ENCODE data around the gene HTR3B.

The HTR3B gene

GRCh38 chr11:113977701-113978100, 73.1 kb downstream of the HTR3B start:
- no peaks in the 10 kb centered on the region for H3K9me3 ChIP-seq (ENCODE audit: insufficient read depth, low read depth, low read length)
- no peak overlapping the region for H3K27ac ChIP-seq (ENCODE audit: low read depth, low read length)
- no peak overlapping the region for H3K4me3 ChIP-seq (ENCODE audit: low read length)
- whole genome bisulfite sequencing: 94% methylated on average over 11 of the region's 11 CpGs
- H3K36me3 ChIP-seq (ENCODE audit: insufficient read depth, low read length): no peaks in the 10 kb centered on the region
- H3K4me1 ChIP-seq (ENCODE audit: insufficient read depth, low read length): peaks cover 11% of the 10 kb centered on the region
- H3K27me3 ChIP-seq (ENCODE audit: insufficient read depth, low read length): no peaks in the 10 kb centered on the region
- H3K9ac ChIP-seq (ENCODE audit: low read depth, low read length): no peak overlapping the region

DNA sequence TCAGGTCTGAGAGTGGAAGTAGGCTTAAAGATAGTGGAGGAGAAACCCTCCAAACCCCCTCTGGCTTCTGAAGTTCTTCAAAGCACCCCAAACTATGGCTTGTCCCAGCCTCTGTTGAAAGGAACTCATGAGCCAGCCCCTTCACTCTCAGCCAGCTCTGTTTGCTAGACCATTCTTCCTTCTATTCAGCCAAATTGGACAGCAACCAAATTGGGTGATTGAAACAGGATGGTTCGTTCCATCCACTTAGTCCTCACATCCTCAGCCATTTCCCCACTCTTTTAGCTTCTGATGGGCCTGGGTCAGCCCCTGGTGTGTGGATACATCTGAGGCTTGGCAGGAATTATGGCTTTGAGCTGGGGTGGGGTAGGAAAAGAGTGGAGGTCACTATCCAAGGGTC, 74.8 kb downstream of the HTR3B start:
- no peak overlapping the region for H3K9ac ChIP-seq (ENCODE audit: low read depth, low read length)
- no peaks in the 10 kb centered on the region for H3K27me3 ChIP-seq (ENCODE audit: insufficient read depth, low read length)
- H3K4me3 ChIP-seq (ENCODE audit: low read length): no peak overlapping the region
- peaks cover 11% of the 10 kb centered on the region for H3K4me1 ChIP-seq (ENCODE audit: insufficient read depth, low read length)
- no peak overlapping the region for H3K27ac ChIP-seq (ENCODE audit: low read depth, low read length)
- WGBS: 100% methylated on average over 1 of the region's 1 CpG
- H3K36me3 ChIP-seq (ENCODE audit: insufficient read depth, low read length): no peaks in the 10 kb centered on the region
- H3K9me3 ChIP-seq (ENCODE audit: insufficient read depth, low read depth, low read length): no peaks in the 10 kb centered on the region

- H3K9me3 ChIP-seq (ENCODE audit: insufficient read depth, low read depth, low read length): no peaks in the 10 kb centered on the region
- H3K27me3 ChIP-seq (ENCODE audit: insufficient read depth, low read length): no peaks in the 10 kb centered on the region
- no peak overlapping the region for H3K27ac ChIP-seq (ENCODE audit: low read depth, low read length)
- 91% methylated on average over 6 of the region's 6 CpGs for WGBS
- H3K4me3 ChIP-seq (ENCODE audit: low read length): no peak overlapping the region
- no peak overlapping the region for H3K9ac ChIP-seq (ENCODE audit: low read depth, low read length)
- H3K36me3 ChIP-seq (ENCODE audit: insufficient read depth, low read length): no peaks in the 10 kb centered on the region
- no peaks in the 10 kb centered on the region for H3K4me1 ChIP-seq (ENCODE audit: insufficient read depth, low read length)
Observed at GRCh38 chr11:113980785-113981184, 76.2 kb downstream of the HTR3B start.

DNA sequence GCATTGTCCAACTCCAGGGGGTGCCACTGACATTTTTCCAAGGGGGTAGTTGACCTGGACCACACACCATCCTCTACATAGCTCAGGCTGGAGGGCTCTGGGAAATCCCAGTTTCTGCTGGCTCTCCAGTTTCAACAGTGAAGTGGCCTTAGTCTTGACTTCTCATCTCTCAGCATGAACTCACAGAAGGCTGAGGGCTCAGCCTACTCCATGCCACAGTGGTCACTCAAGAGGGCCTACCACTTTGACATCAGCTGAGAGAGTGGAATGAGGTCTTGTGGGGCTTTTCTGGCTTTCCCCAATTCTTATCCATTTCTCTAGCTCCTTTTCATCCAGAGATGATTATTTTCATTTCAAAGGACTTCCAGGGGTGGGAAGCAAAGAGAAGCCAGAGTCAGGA, 77.7 kb downstream of the HTR3B start:
- Histone ChIP-seq H3K27ac (ENCODE audit: low read depth, low read length) (no peak overlapping the region), H3K36me3 (ENCODE audit: insufficient read depth, low read length) (no peaks in the 10 kb centered on the region), H3K9me3 (ENCODE audit: insufficient read depth, low read depth, low read length) (no peaks in the 10 kb centered on the region), H3K4me1 (ENCODE audit: insufficient read depth, low read length) (no peaks in the 10 kb centered on the region), H3K4me3 (ENCODE audit: low read length) (no peak overlapping the region), H3K27me3 (ENCODE audit: insufficient read depth, low read length) (no peaks in the 10 kb centered on the region), H3K9ac (ENCODE audit: low read depth, low read length) (no peak overlapping the region)

DNA sequence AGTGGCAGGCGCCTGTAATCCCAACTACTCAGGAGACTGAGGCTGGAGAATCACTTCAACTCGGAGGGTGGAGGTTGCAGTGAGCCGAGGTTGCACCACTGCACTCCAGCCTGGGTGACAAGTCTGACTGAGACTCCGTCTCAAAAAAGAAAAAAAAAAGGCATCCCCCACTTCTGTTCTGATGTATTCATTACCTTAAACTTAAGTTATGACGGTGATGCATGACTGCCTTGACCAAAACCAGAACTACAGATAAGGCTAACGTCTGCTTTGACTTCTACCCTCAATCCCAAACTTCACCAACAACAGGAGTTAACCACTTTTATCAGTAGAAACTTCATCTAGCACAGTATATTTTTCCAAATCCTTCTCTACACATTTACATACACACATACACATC, 80.2 kb downstream of the HTR3B start:
- Histone ChIP-seq H3K36me3 (ENCODE audit: insufficient read depth, low read length) (no peaks in the 10 kb centered on the region), H3K27ac (ENCODE audit: low read depth, low read length) (no peak overlapping the region), H3K4me3 (ENCODE audit: low read length) (no peak overlapping the region), H3K4me1 (ENCODE audit: insufficient read depth, low read length) (no peaks in the 10 kb centered on the region), H3K9me3 (ENCODE audit: insufficient read depth, low read depth, low read length) (no peaks in the 10 kb centered on the region), H3K9ac (ENCODE audit: low read depth, low read length) (no peak overlapping the region), H3K27me3 (ENCODE audit: insufficient read depth, low read length) (no peaks in the 10 kb centered on the region)
- WGBS: 95% methylated on average over 6 of the region's 6 CpGs

- no peaks in the 10 kb centered on the region for H3K9me3 ChIP-seq (ENCODE audit: insufficient read depth, low read depth, low read length)
- no peak overlapping the region for H3K27ac ChIP-seq (ENCODE audit: low read depth, low read length)
- no peaks in the 10 kb centered on the region for H3K36me3 ChIP-seq (ENCODE audit: insufficient read depth, low read length)
- no peaks in the 10 kb centered on the region for H3K4me1 ChIP-seq (ENCODE audit: insufficient read depth, low read length)
- no peak overlapping the region for H3K4me3 ChIP-seq (ENCODE audit: low read length)
- H3K27me3 ChIP-seq (ENCODE audit: insufficient read depth, low read length): no peaks in the 10 kb centered on the region
- no peak overlapping the region for H3K9ac ChIP-seq (ENCODE audit: low read depth, low read length)
- WGBS: 89% methylated on average over 4 of the region's 4 CpGs
Observed at GRCh38 chr11:113985906-113986305, 81.3 kb downstream of the HTR3B start.

GRCh38 chr11:113986351-113987140, 82.0 kb downstream of the HTR3B start:
- Histone ChIP-seq H3K27ac (ENCODE audit: low read depth, low read length) (no peak overlapping the region), H3K4me1 (ENCODE audit: insufficient read depth, low read length) (no peaks in the 10 kb centered on the region), H3K9ac (ENCODE audit: low read depth, low read length) (no peak overlapping the region; the same call in 1 of the 2 replicates), H3K27me3 (ENCODE audit: insufficient read depth, low read length) (no peaks in the 10 kb centered on the region), H3K4me3 (ENCODE audit: low read length) (no peak overlapping the region), H3K9me3 (ENCODE audit: insufficient read depth, low read depth, low read length) (no peaks in the 10 kb centered on the region), H3K36me3 (ENCODE audit: insufficient read depth, low read length) (no peaks in the 10 kb centered on the region)
- WGBS: 94% methylated on average over 18 of the region's 18 CpGs

DNA sequence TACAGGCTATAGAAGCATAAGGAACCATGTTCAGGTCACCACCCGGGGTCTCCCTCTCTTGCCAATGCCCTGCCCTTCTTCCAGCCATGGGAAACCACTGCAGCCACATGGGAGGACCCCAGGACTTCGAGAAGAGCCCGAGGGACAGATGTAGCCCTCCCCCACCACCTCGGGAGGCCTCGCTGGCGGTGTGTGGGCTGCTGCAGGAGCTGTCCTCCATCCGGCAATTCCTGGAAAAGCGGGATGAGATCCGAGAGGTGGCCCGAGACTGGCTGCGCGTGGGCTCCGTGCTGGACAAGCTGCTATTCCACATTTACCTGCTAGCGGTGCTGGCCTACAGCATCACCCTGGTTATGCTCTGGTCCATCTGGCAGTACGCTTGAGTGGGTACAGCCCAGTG, 84.8 kb downstream of the HTR3B start:
- no peak overlapping the region for H3K9ac ChIP-seq (ENCODE audit: low read depth, low read length)
- no peaks in the 10 kb centered on the region for H3K9me3 ChIP-seq (ENCODE audit: insufficient read depth, low read depth, low read length)
- H3K36me3 ChIP-seq (ENCODE audit: insufficient read depth, low read length): no peaks in the 10 kb centered on the region
- 0 out of 2 replicates have a peak, but pooled peaks cover 11% of the 10 kb centered on the region for H3K4me1 ChIP-seq (ENCODE audit: insufficient read depth, low read length)
- no peaks in the 10 kb centered on the region for H3K27me3 ChIP-seq (ENCODE audit: insufficient read depth, low read length)
- 85% methylated on average over 15 of the region's 15 CpGs for WGBS
- H3K27ac ChIP-seq (ENCODE audit: low read depth, low read length): no peak overlapping the region
- no peak overlapping the region for H3K4me3 ChIP-seq (ENCODE audit: low read length)

GRCh38 chr11:113989916-113990315, 85.3 kb downstream of the HTR3B start:
- Histone ChIP-seq H3K9me3 (ENCODE audit: insufficient read depth, low read depth, low read length) (no peaks in the 10 kb centered on the region), H3K27ac (ENCODE audit: low read depth, low read length) (no peak overlapping the region), H3K4me3 (ENCODE audit: low read length) (no peak overlapping the region), H3K4me1 (ENCODE audit: insufficient read depth, low read length) (0 out of 2 replicates have a peak, but pooled peaks cover 11% of the 10 kb centered on the region), H3K27me3 (ENCODE audit: insufficient read depth, low read length) (no peaks in the 10 kb centered on the region), H3K36me3 (ENCODE audit: insufficient read depth, low read length) (no peaks in the 10 kb centered on the region), H3K9ac (ENCODE audit: low read depth, low read length) (no peak overlapping the region)
- 92% methylated on average over 2 of the region's 2 CpGs for WGBS

DNA sequence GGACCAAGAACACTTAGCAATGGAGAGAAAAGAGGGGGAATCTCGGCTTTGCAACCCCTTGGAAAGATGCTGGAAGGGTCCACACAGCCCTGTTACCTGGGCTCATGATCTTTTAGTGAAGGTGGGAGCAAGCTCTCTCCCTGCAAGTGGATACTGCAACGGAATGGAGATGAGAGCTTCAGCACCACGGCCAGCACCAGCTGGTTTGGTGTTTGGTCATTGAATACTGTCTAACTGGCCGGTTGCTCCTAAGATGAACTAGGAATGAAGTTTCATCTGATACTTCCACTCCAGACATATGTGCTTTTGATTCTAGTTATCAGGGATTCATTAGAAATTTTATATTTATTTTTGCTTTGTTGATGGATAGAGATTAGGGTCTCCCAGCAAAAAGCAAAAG, 86.6 kb downstream of the HTR3B start:
- 0 out of 2 replicates have a peak, but pooled peaks cover 11% of the 10 kb centered on the region for H3K4me1 ChIP-seq (ENCODE audit: insufficient read depth, low read length)
- no peak overlapping the region for H3K9ac ChIP-seq (ENCODE audit: low read depth, low read length)
- no peaks in the 10 kb centered on the region for H3K9me3 ChIP-seq (ENCODE audit: insufficient read depth, low read depth, low read length)
- no peak overlapping the region for H3K4me3 ChIP-seq (ENCODE audit: low read length)
- WGBS: 30% methylated on average over 4 of the region's 4 CpGs
- no peaks in the 10 kb centered on the region for H3K27me3 ChIP-seq (ENCODE audit: insufficient read depth, low read length)
- no peaks in the 10 kb centered on the region for H3K36me3 ChIP-seq (ENCODE audit: insufficient read depth, low read length)
- H3K27ac ChIP-seq (ENCODE audit: low read depth, low read length): no peak overlapping the region

GRCh38 chr11:113991718-113992458, 87.3 kb downstream of the HTR3B start:
- no peak overlapping the region for H3K27ac ChIP-seq (ENCODE audit: low read depth, low read length)
- no peaks in the 10 kb centered on the region for H3K9me3 ChIP-seq (ENCODE audit: insufficient read depth, low read depth, low read length)
- 93% methylated on average over 7 of the region's 7 CpGs for WGBS

More at GRCh38 chr11:113991718-113992458, 87.3 kb downstream of the HTR3B start:
- Histone ChIP-seq H3K9ac (ENCODE audit: low read depth, low read length) (no peak overlapping the region), H3K36me3 (ENCODE audit: insufficient read depth, low read length) (no peaks in the 10 kb centered on the region), H3K4me3 (ENCODE audit: low read length) (no peak overlapping the region), H3K4me1 (ENCODE audit: insufficient read depth, low read length) (0 out of 2 replicates have a peak, but pooled peaks cover 11% of the 10 kb centered on the region), H3K27me3 (ENCODE audit: insufficient read depth, low read length) (no peaks in the 10 kb centered on the region)

Measured in HUES64 (cell line).